ENCODE results near the gene GALNS. TPM values are rescaled to one million over a fixed set of nuclear protein-coding genes. Genes with fewer than 3 reads are reported as not detected.

GALNS gene
- total RNA-seq, 2 donors from 2014 or later, result 24.8 to 38.7 TPM

- TF ChIP-seq CTCF (IDR thresholded peaks at IDR 0.05), result no peak
- DNase-seq (ENCODE audit: low spot score) (no peak), ATAC-seq (ENCODE audit: insufficient number of reproducible peaks, low FRiP score, low read depth) (no peak)
- H3K36me3 ChIP-seq, result no peaks in the 10 kb centered on the region
- no peak overlapping the region for H3K27ac ChIP-seq
- H3K27me3 ChIP-seq (replicated peaks; ENCODE audit: insufficient read depth), result no peaks in the 10 kb centered on the region
- H3K4me3 ChIP-seq, result no peak overlapping the region
- H3K4me1 ChIP-seq (ENCODE audit: control insufficient read depth in 1 of 2, low read depth in 2 of 2), result peaks cover 9 to 36% of the 10 kb centered on the region in 2 donors
- H3K9me3 ChIP-seq, result no peaks in the 10 kb centered on the region
Measured at GRCh38 chr16:88766975-88767374, 89.8 kb downstream of the GALNS start.

GRCh38 chr16:88764913-88765349 is 91.8 kb downstream of the GALNS start:
- H3K4me1 ChIP-seq (ENCODE audit: control insufficient read depth in 1 of 2, low read depth in 2 of 2), result peaks cover 7 to 19% of the 10 kb centered on the region in 2 donors
- H3K27ac ChIP-seq, result no peak overlapping the region
- no peak overlapping the region for H3K4me3 ChIP-seq
- ATAC-seq (ENCODE audit: insufficient number of reproducible peaks, low FRiP score, low read depth) (no peak), DNase-seq (ENCODE audit: low spot score) (no peak)
- no peaks in the 10 kb centered on the region for H3K27me3 ChIP-seq (replicated peaks; ENCODE audit: insufficient read depth)
- TF ChIP-seq CTCF (IDR thresholded peaks at IDR 0.05), result no peak
- H3K9me3 ChIP-seq, result no peaks in the 10 kb centered on the region
- no peaks in the 10 kb centered on the region for H3K36me3 ChIP-seq

- Histone ChIP-seq H3K9me3 (no peaks in the 10 kb centered on the region), H3K36me3 (no peaks in the 10 kb centered on the region), H3K27me3 (replicated peaks; ENCODE audit: insufficient read depth) (no peaks in the 10 kb centered on the region), H3K27ac (no peak overlapping the region), H3K4me3 (no peak overlapping the region), H3K4me1 (ENCODE audit: control insufficient read depth in 1 of 2, low read depth in 2 of 2) (peaks cover 7 to 14% of the 10 kb centered on the region in 2 donors)
- no peak for TF ChIP-seq CTCF (IDR thresholded peaks at IDR 0.05)
- ATAC-seq (ENCODE audit: insufficient number of reproducible peaks, low FRiP score, low read depth) (no peak), DNase-seq (ENCODE audit: low spot score) (no peak)
Measured at GRCh38 chr16:88764080-88764479, 92.7 kb downstream of the GALNS start.

Other genes starting within 250 kb of the GALNS start
- under 1 TPM in 1 of 2 donors, not detected in 1; 0.92 TPM for gene IL17C, start 218.4 kb downstream of the GALNS start, total RNA-seq
- gene CYBA, start 205.9 kb downstream of the GALNS start, total RNA-seq, result 100 to 1,000 TPM; 169 to 295 TPM
- gene MVD, start 193.9 kb downstream of the GALNS start, total RNA-seq, result 10 to 100 TPM; 22.4 to 38.9 TPM
- gene SNAI3, start 170.4 kb downstream of the GALNS start, total RNA-seq, result under 1 TPM in 1 of 2 donors, not detected in 1; 0.27 TPM
- gene RNF166, start 150.5 kb downstream of the GALNS start, total RNA-seq, result 10 to 100 TPM; 20.7 to 36.6 TPM
- gene CTU2, start 150.4 kb downstream of the GALNS start, total RNA-seq, result 10 to 100 TPM; 11.1 to 21.0 TPM
- 100 to 1,000 TPM; 108 to 179 TPM for gene PIEZO1, start 71.7 kb downstream of the GALNS start, total RNA-seq
- under 1 TPM in 1 of 2 donors, not detected in 1; 0.71 TPM for gene CDT1, start 53.2 kb downstream of the GALNS start, total RNA-seq
- 10 to 100 TPM; 45.5 to 80.7 TPM for gene APRT, start 45.0 kb downstream of the GALNS start, total RNA-seq
- 10 to 100 TPM; 12.4 to 31.4 TPM for gene TRAPPC2L, start 180 bp upstream of the GALNS start, total RNA-seq
- gene PABPN1L, start 9.7 kb upstream of the GALNS start, total RNA-seq, result not detected
- 1 to 10 TPM; 3.9 to 6.6 TPM for gene CBFA2T3, start 120.3 kb upstream of the GALNS start, total RNA-seq
- 10 to 100 TPM; 24.1 to 41.7 TPM for gene ACSF3, start 236.9 kb upstream of the GALNS start, total RNA-seq